Breast epithelium (tissue), 4 donors: ENCODE measurements around the gene ASB2. TPM values are rescaled to one million over a fixed set of nuclear protein-coding genes. Genes with fewer than 3 reads are reported as not detected.

ENCODE experiments used
- DNase-seq, 2 donors: peaks; one replicate each; pipeline ENCODE4 v3.0.0-alpha.2; 2019; ENCODE audit warnings: low spot score in 2 of 2
- H3K27ac ChIP-seq, 2 donors: fragments of 200-600 bp; sonication (generic) in 1 of 2; one replicate each; pipeline ENCODE4 v1.5.1; 2016 to 2019; ENCODE audit warnings: mild to moderate bottlenecking in 1 of 2
- H3K27me3 ChIP-seq, 2 donors: fragments of 200-600 bp; sonication (generic) in 1 of 2; one replicate each; pipeline versions ENCODE4 v1.5.1 to v1.6.0; 2017 to 2019; ENCODE audit warnings: control low read depth in 1 of 2, mild to moderate bottlenecking in 1 of 2
- H3K36me3 ChIP-seq: fragments of 200-600 bp; one replicate; pipeline ENCODE4 v1.5.1; 2019
- H3K4me1 ChIP-seq, 2 donors: fragments of 200-600 bp; sonication (generic); one replicate each; pipeline ENCODE4 v1.5.1; 2016 to 2019; ENCODE audit warnings: control low read depth in 1 of 2
- H3K4me3 ChIP-seq, 3 donors: fragments of 200-600 bp; sonication (generic); 1 replicate in 2 of 3; 2 replicates in 1 of 3; pipeline ENCODE4 v1.5.1; 2016 to 2019; ENCODE audit warnings: mild to moderate bottlenecking in 3 of 3, moderate library complexity in 2 of 3
- H3K9me3 ChIP-seq, 2 donors: fragments of 200-600 bp; sonication (generic) in 1 of 2; one replicate each; pipeline ENCODE4 v1.5.1; 2016 to 2019; ENCODE audit warnings: control low read depth in 1 of 2
- CTCF ChIP-seq, 3 donors: fragments of 450-650 bp; IDR thresholded peaks; one replicate each; pipeline ENCODE4 v1.5.1; 2016 to 2017; ENCODE audit warnings: antibody characterized with exemption in 3 of 3, mild to moderate bottlenecking in 3 of 3, moderate library complexity in 3 of 3
- POLR2A ChIP-seq: fragments of 450-650 bp; IDR thresholded peaks from one replicate; pipeline ENCODE4 v1.6.1; 2016; ENCODE audit warnings: antibody characterized with exemption, mild to moderate bottlenecking, moderate library complexity
- POLR2AphosphoS5 ChIP-seq, 3 donors: sonication (generic); formaldehyde crosslinking; IDR thresholded peaks; one replicate each; pipeline ENCODE4 v1.6.1; 2017; ENCODE audit warnings: antibody characterized with exemption in 3 of 3
- intact Hi-C: fragments of 100-400 bp; cut with DNase I; formaldehyde crosslinking; loops from one replicate; pipeline ENCODE4 v1.15.1; 2023; ENCODE audit warnings: low total_unique reads
- total RNA-seq, 3 donors: library from RNA; depleted of rRNA; stranded (reverse); fragments of >200 nt; gene quantifications; one replicate each; pipeline ENCODE4 v1.1.0, GENCODE V29; 2016

ASB2 gene
- total RNA-seq, 3 donors from 2014 or later = 1.3 to 2.0 TPM; not detected in 1

DNA sequence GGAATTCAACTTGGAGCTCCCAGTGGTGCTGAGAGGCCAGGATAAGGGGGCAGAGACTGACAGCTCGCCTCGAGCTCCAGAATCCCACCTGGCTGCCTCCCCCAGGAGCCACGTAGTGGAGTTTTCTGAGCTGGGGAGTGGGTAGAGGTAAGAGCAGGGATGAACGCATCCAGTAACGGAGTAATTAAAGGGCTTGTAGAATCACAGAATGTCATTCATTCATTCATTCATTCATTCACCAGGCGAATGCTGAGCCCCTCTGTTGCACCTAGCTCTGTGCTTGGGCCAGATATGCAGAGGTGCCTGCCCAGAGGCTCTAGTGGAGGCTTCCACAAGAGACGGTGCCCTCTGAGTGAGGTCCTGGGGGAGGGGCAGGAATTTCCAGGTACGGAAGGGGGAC is 41.2 kb downstream of the ASB2 start:
- H3K36me3 ChIP-seq = no peaks in the 10 kb centered on the region
- TF ChIP-seq POLR2AphosphoS5 (IDR thresholded peaks at IDR 0.05) = no peak
- no peak for TF ChIP-seq CTCF (IDR thresholded peaks at IDR 0.05)
- no peak for TF ChIP-seq POLR2A

GRCh38 chr14:93932642-93933041 is 43.7 kb downstream of the ASB2 start:
- TF ChIP-seq POLR2AphosphoS5 (IDR thresholded peaks at IDR 0.05) (no peak), CTCF (IDR thresholded peaks at IDR 0.05) (no peak), POLR2A (no peak)
- H3K9me3 ChIP-seq = no peaks in the 10 kb centered on the region
- H3K36me3 ChIP-seq = no peaks in the 10 kb centered on the region
- intact Hi-C loops = no loop called here
- H3K27ac ChIP-seq = no peak overlapping the region
- no peaks in the 10 kb centered on the region for H3K27me3 ChIP-seq
- no peaks in the 10 kb centered on the region for H3K4me1 ChIP-seq
- no peak for DNase-seq
- no peak overlapping the region for H3K4me3 ChIP-seq

More for the DNA sequence above, 41.2 kb downstream of the ASB2 start:
- Histone ChIP-seq H3K9me3 (no peaks in the 10 kb centered on the region), H3K27me3 (peaks cover 0 to 9% of the 10 kb centered on the region in 2 donors), H3K4me1 (no peaks in the 10 kb centered on the region), H3K4me3 (no peak overlapping the region), H3K27ac (no peak overlapping the region)
- intact Hi-C loops = no loop called here
- DNase-seq = no peak

- Histone ChIP-seq H3K4me1 (no peaks in the 10 kb centered on the region), H3K4me3 (no peak overlapping the region), H3K36me3 (no peaks in the 10 kb centered on the region), H3K27ac (no peak overlapping the region), H3K27me3 (no peaks in the 10 kb centered on the region), H3K9me3 (no peaks in the 10 kb centered on the region)
- TF ChIP-seq POLR2A (no peak), POLR2AphosphoS5 (IDR thresholded peaks at IDR 0.05) (no peak), CTCF (IDR thresholded peaks at IDR 0.05) (no peak)
- intact Hi-C loops = no loop called here
- no peak for DNase-seq
Measured at GRCh38 chr14:93930989-93931307, 45.4 kb downstream of the ASB2 start.

GRCh38 chr14:93930296-93930988 is 45.9 kb downstream of the ASB2 start:
- no peak for DNase-seq
- intact Hi-C loops = no loop called here
- Histone ChIP-seq H3K4me1 (no peaks in the 10 kb centered on the region), H3K27ac (no peak overlapping the region), H3K9me3 (no peaks in the 10 kb centered on the region), H3K4me3 (no peak overlapping the region), H3K36me3 (no peaks in the 10 kb centered on the region), H3K27me3 (no peaks in the 10 kb centered on the region)
- TF ChIP-seq CTCF (IDR thresholded peaks at IDR 0.05) (no peak), POLR2A (no peak)

GRCh38 chr14:93929657-93930056 is 46.7 kb downstream of the ASB2 start:
- no peaks in the 10 kb centered on the region for H3K36me3 ChIP-seq
- intact Hi-C loops = no loop called here
- no peak for TF ChIP-seq CTCF (IDR thresholded peaks at IDR 0.05)
- no peak for TF ChIP-seq POLR2A
- no peak for TF ChIP-seq POLR2AphosphoS5 (IDR thresholded peaks at IDR 0.05)
- DNase-seq = no peak
- H3K27ac ChIP-seq = no peak overlapping the region
- H3K4me1 ChIP-seq = no peaks in the 10 kb centered on the region
- no peaks in the 10 kb centered on the region for H3K27me3 ChIP-seq
- no peak overlapping the region for H3K4me3 ChIP-seq
- no peaks in the 10 kb centered on the region for H3K9me3 ChIP-seq
